Activated CD8-positive, alpha-beta memory T cell treated with anti-CD3 and anti-CD28 coated beads for 1 hour (primary cell): ENCODE measurements around the gene CFAP99.

Experiments
- DNase-seq, 2 donors: peaks; one replicate each; pipeline ENCODE4 v3.0.0-alpha.2; 2020; ENCODE audit warnings: low read depth in 1 of 2; ENCODE audit errors: extremely low read depth in 1 of 2

Gene CFAP99

DNA sequence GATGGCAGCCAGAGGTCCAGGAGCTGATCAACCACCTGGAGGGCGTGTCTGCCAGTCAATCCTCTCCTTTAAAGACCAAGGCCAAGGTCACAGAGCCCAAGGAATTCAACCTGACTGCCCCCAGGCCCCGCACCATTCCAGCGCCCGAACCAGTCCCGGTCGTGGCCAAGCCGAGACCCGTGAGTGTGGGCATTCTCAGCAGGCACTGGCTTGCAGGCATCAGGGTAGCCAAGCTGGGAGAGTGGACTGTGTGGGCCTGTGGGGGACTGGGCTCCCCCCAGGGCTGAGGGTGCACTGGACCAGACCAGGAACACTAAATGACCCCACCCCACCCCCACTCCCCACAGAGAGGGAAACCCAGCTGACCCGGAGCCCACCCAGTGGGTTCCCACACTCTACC is 26.4 kb downstream of the CFAP99 start:
- DNase-seq, result no peak

DNA sequence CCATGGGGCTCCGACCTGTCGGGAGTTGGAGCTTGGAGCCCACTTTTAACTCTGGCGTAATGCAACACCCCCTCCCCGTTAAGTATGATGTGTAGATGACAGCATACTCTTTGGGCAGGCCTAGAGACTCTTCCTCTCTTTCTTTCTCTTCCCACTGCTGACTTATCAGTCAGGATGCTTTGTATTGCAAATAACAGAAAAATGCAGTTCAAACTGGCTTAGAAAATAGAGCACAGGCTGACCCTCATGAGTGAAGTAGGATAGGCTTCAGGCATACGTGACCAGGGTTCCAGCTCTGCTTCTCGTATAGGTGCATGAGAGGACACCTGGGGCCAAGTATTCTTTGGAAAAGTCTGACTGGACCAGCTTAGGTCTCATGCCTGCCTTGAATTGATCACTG is 26.8 kb downstream of the CFAP99 start:
- no peak for DNase-seq

DNA sequence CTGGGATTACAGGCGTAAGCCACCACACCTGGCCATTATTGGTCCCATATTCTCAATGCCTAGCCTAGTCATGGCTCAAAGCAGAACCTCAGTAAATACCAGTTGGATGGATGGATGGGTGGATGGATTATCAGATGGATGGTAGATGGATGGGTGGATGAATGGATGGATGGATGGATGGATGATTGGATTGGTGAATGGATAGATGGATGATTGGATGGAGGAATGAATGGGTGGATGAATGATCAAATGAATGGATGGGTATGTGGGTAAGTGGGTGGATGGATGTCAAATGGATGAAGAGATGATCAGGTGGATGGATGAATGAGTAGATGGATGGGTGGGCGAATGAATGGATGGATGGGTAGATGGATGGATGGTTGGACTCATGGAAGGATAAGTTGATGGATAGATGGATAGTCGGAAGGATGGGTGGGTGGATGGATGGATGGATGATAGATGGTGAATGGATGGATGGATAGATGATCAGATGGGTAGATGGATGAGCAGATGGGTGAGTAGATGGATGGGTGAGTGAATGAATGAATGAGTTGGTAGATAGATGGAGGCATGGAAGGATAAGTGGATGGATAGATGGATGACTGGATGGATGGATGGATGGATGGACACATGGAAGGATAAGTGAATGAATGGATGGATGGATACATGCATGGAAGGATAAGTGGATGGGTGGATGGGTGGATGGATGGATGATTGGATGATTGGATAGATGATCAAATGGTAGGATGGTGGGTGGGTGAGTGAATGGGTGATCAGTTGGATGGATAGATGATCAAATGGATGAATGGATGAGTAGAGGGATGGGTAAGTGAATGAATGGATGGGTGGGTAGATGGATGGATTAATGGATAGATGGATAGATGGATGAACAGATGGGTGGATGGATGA is 28.2 kb downstream of the CFAP99 start:
- no peak for DNase-seq

DNA sequence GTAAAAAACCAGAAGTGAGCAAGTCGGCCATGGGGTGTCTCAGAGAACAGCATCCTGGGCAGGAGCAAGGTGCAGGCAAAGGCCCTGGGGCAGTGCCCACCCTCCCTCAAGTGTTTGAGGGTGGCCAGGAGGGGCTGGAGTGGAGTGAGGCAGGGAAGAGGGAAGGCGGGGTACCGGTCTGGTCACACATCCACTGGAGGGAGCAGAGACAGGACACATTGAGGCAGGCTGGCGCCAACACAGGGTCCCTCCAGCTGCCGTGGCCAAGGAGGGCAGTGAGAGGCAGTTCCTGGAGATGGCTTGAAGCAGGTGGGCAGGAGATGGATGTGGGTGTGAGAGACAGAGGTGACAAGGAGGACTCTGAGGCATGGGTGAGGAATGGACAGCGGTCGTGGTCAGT is 29.8 kb downstream of the CFAP99 start:
- no peak for DNase-seq

DNA sequence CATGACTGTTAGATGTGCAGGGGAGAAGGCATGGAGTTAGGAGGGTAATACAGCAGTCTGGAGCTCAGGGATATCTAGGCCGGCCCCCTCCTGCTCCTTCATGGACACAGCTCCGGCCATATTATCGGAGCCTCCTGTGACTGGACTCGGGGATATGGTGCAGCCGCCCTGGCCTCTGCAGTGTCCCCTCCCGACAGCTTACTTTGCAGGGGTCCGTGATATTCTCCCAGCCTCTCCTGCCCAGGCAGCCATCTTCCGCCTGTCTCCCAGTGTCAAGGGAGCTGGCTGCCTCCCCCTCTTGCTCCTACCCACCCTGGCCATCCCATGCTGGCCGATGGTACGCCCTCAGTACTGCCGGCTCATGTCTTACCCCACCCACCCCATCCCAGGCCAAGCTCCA is 30.3 kb downstream of the CFAP99 start:
- no peak for DNase-seq

DNA sequence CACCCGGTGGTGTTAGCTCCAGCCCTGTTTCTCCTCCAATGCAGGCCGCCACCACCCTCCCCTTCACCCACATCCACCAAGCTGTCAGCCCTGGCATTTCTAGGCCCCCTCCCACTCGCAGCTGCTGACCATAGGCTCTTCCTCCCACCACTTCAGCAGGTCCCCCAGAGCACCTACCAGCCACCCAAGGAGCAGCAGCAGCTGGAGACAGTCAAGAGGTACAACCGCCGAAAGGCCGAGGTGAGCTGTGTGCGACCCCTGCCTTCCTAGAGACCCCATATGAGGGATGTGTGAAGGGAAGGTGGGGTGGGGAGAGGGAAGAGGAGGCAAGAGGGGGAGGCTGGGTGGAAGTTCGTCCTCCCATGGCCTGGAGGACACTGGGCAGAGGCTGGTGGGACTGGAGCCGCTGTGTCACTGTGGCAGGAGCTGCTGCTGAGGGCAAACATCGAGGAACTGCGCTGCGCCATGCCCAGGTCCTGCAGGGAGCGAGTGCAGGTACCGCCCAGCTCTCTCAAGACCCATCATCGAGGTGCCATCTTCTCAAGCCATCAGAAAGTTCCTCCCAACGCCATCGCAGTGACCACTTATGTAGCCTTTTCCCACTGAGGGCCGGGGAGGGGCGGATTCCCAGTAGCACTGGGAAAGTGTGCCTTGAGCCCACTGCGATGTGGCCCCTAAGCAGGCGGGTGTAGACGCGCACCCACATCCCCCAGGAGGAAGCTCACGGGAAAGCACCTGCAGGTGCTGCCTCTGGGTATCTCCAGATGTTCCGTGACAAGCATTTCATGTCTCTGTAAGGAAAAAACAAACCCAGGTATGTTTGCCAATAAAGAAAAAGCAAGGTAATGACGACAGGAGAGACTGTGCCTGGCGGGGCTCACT is 31.0 kb downstream of the CFAP99 start:
- no peak for DNase-seq

DNA sequence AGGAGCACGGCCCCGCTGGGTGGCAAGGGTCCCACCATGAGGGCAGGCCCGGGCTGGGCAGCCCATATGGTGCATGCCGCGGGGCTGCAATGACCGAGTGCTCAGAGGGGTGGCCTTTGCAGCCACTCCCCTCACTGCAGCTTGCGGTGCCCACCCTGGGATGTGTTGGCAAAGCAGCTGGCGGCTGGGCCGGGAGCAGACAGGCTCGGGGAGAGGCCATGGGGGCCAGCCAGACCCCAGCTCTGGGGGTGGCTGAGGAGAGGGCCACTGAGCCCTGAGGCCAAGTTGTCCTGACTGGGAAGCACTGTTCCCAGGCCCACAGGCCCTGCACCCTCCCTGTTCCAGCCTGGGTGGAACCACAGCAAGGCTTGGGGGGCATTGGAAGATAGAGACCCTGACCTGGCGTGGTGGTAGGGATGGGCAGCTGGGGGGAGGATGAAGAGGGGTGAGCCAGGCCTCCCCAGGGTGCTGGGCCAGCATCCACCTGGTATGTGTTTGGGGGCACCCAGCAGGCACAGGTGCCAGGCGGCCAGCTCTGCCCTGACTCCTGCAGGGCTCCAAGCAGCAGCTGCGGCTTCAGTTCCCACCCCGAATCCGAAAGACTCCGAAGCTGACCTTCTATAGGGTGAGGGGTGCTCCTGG is 31.8 kb downstream of the CFAP99 start:
- DNase-seq, result no peak

DNA sequence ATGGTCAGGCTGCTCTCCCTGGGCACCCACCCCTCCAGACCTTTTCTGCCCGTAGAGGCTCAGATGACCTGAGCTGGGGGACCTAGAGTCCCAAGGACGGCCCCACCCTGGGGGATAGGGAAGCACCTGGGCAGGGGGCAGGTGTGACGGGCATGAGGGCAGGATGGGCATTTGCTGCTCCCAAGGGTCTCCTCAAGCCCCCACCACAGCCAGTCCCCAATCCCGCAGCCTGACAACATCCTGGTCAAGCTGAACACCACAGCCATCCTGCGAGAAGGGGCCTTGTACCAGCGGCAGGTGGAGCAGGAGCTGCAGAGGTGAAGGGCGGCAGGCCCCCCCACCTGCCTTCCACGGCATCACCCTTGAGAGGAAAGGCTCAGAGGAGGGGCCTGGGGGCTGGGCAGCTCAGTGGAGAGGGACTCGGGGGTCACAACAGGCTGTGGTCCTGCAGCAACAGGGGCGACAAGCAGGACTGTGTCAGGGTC is 32.3 kb downstream of the CFAP99 start:
- DNase-seq, result no peak

DNA sequence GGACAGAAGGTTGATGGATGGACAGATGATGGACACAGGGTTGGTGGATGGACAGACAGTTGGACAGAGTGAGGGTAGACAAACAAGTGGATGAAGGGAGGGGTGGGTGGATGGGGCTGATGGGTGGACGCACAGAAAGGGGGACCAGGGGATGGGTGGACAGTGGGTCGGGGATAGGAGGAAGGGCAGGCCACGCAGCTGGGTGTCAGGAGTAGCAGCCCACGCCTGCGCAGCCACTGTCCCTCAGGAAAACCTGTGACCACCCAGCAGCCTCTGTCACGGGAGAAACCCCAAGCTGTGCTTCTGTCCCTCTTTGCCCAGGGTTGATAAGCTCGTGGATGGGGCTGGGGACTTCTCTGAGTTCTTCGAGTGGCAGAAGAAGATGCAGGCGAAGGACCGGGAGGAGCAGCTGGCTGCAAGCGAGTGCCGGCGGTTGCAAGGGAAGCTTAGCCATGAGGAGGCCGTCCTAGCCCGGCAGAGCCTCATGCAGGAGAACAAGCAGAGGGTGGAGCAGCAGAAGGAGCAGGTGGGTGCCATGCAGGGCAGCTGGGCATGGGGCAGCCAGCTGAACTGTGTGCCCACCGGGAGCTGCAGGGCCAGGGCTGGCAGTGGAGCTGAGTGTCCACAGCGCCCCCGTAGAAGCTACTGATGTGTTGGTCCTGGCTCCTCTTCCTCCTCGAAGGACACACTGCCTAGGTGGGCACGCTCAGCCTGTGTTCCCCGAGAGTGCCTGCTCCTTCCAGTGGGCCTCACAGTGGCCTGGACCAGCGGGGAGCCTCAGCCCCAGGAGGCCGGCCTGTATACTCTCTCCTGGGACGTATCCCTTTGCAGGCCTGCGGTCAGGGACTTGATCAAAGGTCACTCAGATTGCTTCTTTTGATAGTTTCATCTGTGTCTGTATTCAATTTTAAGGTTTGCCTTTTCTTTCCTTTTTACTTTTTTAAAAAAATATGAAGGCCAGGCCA is 33.3 kb downstream of the CFAP99 start:
- DNase-seq, result no peak

DNA sequence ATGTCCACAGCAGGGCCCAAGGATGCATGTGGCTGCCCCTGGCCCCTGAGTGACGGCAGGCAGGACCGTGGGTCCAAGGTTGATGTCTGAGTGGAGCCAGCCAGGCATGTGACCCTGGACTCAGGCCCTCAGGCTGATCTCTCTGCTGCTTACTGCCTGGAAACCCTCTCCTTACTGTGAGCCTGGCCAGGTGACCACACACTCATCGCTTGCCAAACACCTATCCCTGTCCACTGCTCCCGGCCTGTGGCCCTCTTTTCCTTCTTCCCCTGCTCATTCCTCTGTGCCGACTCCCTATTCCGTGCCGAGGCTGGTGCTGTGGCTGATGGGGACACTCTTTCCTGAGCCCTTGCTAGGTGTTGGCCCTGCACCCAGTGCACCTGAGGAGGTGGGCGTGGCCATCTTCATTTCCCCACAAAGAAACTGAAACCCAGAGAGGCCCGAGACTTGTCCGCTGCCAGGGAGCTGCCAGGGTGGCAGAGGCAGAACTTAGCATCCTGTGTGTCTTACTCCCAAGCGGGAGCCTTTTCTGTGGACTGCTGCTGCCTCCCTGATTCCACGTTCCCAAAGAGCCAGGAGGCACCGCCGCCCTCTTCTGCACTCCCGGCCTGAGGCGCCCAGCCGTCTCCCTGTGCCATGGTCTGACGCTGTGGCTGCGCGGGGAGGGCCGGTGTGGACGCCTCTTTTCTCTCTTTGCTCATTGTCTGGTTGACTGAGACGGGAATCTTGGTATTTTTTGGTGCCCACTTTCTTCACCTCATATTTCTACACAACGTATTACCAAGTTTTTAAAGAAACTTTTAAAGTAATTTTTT is 38.9 kb downstream of the CFAP99 start:
- no peak for DNase-seq

DNA sequence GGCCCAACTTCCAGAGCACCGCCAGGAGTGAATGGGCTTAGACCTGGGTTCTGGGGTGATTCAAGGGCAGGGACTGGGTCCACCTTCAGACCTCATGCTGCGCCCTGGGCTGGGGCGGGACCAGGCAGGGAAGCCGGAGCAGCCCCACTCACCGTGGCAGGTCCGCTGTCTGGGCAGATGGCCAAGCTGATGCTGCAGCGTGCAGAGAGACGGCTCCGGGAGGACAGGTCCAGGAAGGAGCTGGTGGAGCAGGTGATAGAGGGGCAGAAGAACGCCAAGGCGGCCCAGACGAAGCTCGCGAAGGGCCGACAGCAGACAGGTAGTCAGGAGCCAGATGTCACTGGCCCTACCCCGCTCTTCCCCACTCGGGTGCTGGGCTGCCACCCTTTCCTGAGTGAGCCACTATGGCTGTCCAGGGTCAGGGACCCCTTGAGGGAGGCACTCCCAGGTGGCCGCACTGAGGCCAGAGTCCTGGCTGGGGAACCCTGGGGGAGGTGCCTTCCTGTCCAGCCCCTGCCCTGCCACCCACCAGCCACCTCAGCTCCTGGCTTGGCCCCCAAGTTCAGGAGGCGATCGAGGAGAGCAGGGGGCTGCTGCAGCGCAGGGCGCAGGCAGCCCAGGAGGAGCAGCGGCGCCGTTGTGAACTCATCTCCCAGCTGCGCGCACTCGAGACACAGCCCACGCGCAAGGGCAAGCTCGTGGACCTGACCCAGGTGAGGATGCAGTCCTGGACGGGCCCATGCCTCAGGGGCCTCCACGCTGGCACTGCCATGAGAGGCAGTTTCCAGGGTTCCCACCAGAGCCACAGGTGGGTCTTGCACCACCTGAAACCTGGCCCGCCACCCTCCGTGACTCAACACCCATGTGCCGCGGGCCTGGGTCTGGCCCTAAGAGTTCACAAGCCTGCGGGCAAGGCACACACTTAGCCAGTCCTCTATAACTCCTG is 40.1 kb downstream of the CFAP99 start:
- no peak for DNase-seq

DNA sequence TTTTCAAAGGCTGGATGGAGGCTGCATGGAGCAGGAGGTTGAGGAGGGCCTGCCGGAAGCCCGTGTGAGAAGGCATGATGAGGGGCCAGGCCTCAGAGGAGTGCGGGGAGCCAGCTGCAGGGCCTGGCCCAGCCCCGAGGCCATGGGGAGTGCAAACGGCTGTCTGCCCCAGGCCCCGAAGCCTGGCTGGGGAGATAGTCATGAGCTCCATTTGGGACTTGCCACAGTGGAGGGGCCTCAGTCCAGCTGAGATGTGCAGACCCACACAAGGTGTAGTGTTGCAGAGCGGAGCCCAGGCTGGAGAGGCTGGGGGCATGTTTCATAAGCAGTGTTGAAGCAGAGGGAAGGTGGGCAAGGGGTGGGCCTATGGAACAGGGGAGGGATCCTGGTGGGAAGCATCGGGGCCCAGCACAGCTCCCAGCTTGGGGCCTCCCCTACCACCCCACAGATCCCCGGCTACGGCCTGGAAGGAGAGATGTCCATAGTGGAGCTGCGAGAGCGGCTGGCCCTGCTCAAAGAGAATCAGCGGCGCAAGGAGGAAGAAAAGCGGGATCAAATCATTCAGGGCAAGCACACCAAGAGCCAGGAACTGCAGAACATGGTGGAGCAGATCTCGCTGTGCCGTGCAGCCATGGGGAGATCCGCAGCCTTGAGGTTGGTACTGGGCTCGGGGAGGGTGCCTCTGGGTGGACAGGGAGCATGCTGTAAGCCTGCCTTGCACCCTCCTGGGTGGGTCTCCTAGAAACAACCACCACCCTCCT is 41.0 kb downstream of the CFAP99 start:
- no peak for DNase-seq

DNA sequence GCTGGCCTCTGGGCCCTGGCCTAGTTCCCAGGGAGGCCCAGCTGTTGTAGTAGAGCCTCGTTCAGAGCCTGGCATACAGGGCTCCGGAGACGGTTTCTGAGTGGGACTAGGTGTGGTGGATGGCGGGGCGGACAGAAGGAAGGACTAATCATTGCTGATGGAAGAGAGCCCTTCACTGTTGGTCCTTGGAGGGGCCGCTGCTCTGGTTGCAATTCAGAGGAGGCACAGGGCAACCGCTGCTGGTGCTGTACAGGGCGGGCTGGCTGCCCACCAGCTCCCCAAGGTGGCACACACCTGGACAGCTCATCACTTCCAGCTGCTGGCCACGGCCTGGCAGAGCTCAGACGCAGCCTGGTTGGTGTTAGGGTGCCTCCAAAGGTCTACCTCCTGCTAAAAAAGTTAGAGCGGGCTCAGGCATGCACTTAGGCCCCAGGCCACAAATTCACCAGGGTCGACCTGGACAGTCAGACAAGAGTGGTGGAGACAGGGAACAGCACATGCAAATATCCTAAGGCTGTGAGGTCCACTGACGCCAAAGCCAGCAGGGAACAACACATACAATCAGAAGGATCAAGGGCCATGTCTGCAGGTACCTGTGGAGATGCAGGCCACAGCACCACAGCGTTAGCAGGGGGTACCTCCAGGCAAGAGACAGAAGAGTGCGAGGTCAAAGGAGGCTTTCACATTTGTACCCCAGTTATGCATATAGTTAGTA is 42.6 kb downstream of the CFAP99 start:
- DNase-seq, result no peak

DNA sequence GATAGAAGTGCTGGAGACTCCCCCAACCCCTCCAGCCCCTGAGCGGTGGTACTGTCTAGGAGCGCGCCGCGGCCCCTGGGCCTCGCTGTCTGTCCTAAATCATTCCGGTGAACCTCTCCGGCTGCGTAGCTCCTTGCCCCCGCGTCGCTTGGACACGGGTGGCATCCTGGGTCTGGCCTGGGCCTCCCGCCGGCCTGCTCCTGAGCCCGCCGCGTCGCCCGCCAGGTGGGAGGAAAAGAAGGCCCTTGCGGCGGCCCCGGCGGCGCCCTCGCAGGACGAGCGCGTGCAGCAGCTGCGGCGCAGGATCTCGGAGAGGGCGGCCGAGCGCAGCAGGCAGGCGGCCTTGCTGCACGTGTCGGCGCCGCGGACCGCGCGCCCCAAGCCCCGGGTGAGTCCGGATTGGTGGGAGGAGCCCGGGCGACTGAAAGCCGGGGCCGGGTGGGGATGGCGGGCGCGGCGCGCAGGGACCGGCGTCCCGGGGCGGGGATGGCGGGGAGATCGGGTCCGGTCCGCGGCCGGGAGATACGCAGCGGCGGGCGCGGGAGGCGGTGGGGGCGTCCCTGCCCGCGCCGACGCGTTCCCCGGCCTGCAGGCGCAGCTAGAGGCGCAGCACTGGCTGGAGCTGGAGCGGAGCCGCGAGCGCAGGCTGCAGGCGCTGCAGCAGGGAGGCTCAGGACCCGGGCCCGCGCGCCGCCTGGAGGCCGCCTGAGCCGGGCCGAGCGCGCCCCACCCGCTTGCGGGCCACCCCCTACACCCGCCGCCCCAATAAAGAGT is 43.6 kb downstream of the CFAP99 start:
- DNase-seq, result peak; percentile 21 to 51

DNA sequence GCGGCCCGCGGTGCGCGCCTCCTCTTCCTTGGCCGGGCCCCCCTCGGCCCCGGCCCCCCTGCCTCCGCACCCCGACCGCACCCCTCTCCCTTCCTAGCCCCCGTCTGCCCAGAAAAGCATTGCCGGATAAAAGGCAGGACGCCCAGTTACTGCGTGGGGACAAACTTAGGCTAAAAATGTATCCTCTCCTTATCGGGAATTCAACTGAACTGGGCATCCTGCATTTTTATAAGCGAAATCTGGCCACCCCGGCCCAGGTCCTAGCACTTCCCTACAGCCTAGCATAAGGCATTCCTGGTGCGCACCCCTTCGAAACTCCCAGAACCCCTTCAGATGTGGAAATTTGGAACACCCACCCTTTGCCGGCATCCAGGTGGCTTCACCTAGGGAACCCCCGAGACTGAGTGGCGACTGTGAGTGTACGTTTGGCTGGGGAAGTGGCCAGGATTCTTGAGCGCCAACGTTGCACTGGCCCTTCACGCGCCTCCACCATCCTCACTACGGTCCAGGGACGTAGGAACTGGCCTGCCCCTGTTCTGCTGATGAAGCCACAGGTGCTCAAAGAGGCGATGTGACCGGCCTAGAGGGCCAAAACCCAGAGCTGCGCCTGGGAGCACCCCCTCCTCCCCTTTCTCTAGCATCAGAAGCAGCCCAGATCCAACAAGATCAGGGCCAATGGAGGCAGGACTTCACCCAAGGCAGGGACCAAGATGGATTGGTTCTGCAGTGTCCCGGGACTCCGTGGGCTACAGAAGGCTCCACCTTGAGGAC is 44.4 kb downstream of the CFAP99 start:
- no peak for DNase-seq
